ENCODE results near the gene MORC1. TPM values are rescaled to one million over a fixed set of nuclear protein-coding genes. Genes with fewer than 3 reads are reported as not detected.

MORC1 gene
- total RNA-seq, 1 donor from 2014 or later = not detected

DNA sequence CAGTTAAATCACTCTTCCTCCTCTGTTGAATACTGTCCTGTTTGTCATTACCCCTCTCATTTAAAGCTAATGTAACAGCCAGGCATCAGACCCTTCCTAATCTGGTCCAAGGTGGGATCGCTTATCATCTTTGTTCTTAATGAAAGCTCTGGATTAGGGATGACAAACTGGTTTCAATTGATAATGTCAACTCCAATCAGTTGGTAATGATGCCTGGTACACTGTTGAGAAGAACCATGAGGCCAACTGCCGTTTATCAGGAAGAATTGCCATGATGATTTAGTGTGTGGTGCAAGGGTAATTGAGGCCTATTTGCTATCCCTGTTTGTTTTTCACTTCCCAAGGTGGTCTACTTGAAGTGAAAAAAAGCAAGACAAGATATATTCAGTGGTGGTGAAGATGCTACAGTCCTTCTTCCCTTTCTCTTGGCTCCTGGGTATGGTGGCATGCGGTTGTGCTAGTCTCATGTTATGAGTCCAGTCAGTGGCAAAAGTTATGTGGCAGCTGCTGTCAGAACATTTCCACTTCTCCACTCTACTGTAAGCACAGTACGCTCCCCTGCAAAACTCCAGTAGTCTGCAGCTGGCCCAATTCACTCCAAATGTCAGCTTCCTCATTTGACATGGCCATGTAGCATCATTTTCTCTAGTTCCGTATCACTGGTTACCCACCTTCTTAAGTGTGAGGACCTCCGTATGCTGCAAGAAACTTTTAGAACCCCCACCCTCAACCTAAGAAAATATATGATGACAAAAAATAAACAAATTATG lies 72.5 kb downstream of the MORC1 start:
- Mint-ChIP-seq H3K36me3 (ENCODE audit: unreplicated experiment) (no peaks in the 10 kb centered on the region), H3K4me1 (ENCODE audit: unreplicated experiment) (no peaks in the 10 kb centered on the region), H3K27ac (ENCODE audit: unreplicated experiment) (no peak overlapping the region), H3K27me3 (ENCODE audit: unreplicated experiment) (no peaks in the 10 kb centered on the region), H3K9me3 (ENCODE audit: unreplicated experiment) (no peaks in the 10 kb centered on the region), H3K4me3 (ENCODE audit: unreplicated experiment) (no peak overlapping the region)
- DNase-seq (ENCODE audit: extremely low spot score, unreplicated experiment) = no peak
- TF ChIP-seq, protein P1, sequence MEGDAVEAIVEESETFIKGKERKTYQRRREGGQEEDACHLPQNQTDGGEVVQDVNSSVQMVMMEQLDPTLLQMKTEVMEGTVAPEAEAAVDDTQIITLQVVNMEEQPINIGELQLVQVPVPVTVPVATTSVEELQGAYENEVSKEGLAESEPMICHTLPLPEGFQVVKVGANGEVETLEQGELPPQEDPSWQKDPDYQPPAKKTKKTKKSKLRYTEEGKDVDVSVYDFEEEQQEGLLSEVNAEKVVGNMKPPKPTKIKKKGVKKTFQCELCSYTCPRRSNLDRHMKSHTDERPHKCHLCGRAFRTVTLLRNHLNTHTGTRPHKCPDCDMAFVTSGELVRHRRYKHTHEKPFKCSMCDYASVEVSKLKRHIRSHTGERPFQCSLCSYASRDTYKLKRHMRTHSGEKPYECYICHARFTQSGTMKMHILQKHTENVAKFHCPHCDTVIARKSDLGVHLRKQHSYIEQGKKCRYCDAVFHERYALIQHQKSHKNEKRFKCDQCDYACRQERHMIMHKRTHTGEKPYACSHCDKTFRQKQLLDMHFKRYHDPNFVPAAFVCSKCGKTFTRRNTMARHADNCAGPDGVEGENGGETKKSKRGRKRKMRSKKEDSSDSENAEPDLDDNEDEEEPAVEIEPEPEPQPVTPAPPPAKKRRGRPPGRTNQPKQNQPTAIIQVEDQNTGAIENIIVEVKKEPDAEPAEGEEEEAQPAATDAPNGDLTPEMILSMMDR (IDR thresholded peaks at IDR 0.05) = no peak

DNA sequence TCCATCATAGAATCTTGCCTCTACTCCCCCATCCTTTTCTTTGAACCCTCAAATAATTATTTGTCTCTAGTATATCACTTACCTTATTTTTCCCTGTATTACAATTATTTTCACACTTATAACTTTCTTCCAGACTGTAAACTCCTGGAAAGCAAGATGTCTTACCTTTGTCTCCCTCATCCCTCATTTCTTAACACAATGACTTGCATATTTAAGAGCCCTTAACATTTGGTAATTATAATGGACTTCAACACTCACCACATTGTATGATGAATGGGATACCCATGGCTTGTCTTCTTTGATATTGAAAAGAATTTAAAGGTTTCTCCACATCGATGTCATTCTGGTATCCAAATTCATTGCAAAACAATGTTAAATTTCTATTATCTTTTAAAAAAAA lies 82.9 kb downstream of the MORC1 start:
- no peak for DNase-seq (ENCODE audit: extremely low spot score, unreplicated experiment)
- no peak overlapping the region for H3K4me3 Mint-ChIP-seq (ENCODE audit: unreplicated experiment)
- H3K36me3 Mint-ChIP-seq (ENCODE audit: unreplicated experiment) = no peaks in the 10 kb centered on the region
- H3K9me3 Mint-ChIP-seq (ENCODE audit: unreplicated experiment) = peaks cover 2% of the 10 kb centered on the region
- H3K27me3 Mint-ChIP-seq (ENCODE audit: unreplicated experiment) = peaks cover 7% of the 10 kb centered on the region
- no peak overlapping the region for H3K27ac Mint-ChIP-seq (ENCODE audit: unreplicated experiment)
- no peaks in the 10 kb centered on the region for H3K4me1 Mint-ChIP-seq (ENCODE audit: unreplicated experiment)
- TF ChIP-seq, protein P1 (IDR thresholded peaks at IDR 0.05) = no peak

DNA sequence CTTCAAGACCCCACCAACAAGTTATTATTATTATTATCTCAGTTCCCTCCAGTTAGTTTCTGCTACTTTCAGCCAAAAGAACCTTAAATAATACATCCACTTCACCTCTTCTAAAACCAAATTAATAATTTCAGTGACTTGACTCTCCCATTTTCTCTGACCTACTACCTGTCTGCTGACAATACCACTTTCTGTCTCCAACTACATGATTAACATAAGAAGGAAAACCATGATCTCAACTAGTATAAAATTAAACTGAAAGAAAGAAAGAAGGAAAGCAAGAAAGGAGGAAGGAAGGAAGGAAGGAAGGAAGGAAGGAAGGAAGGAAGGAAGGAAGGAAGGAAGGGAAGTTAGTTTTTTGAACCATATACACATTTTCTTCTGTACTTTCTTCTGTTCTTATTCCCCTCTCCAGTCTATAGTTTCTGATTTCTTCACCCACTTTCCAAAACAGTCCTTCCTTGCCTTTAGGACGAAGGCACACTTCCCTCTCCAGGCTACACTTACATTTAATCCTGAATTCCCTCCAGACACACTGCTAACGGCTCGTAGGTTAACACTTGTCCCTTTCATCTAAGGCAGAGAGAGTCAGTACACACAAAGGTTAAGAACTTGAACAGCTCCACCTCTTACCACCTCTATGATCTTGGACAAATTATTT lies 84.8 kb downstream of the MORC1 start:
- H3K27me3 Mint-ChIP-seq (ENCODE audit: unreplicated experiment) = peaks cover 16% of the 10 kb centered on the region
- DNase-seq (ENCODE audit: extremely low spot score, unreplicated experiment) = no peak
- TF ChIP-seq, protein P1 (IDR thresholded peaks at IDR 0.05) = no peak
- no peaks in the 10 kb centered on the region for H3K4me1 Mint-ChIP-seq (ENCODE audit: unreplicated experiment)
- no peaks in the 10 kb centered on the region for H3K36me3 Mint-ChIP-seq (ENCODE audit: unreplicated experiment)
- no peak overlapping the region for H3K27ac Mint-ChIP-seq (ENCODE audit: unreplicated experiment)
- no peaks in the 10 kb centered on the region for H3K9me3 Mint-ChIP-seq (ENCODE audit: unreplicated experiment)
- no peak overlapping the region for H3K4me3 Mint-ChIP-seq (ENCODE audit: unreplicated experiment)

DNA sequence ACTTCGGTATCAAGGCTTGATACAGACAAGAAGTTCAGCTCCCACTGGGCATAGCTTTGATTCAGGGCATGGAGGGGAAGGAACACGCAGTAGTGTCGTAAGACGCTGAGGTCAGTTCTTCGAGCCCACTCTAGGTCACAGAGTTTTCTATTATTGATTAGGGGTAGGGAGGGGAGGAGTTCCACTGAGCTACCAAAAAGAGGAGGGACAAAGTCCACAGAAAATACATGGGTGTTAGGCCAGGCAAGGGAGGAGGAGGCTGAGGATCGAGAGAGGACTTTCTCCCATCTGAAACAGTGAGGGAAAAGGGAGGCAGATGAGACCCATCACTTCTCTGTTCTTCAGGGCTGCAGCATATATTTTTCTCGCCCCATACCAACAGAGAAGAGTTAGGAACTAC lies 89.2 kb downstream of the MORC1 start:
- TF ChIP-seq, protein P1 (IDR thresholded peaks at IDR 0.05) = no peak
- Mint-ChIP-seq H3K9me3 (ENCODE audit: unreplicated experiment) (no peaks in the 10 kb centered on the region), H3K4me1 (ENCODE audit: unreplicated experiment) (no peaks in the 10 kb centered on the region), H3K27me3 (ENCODE audit: unreplicated experiment) (peaks cover 24% of the 10 kb centered on the region), H3K36me3 (ENCODE audit: unreplicated experiment) (no peaks in the 10 kb centered on the region), H3K27ac (ENCODE audit: unreplicated experiment) (no peak overlapping the region), H3K4me3 (ENCODE audit: unreplicated experiment) (no peak overlapping the region)
- no peak for DNase-seq (ENCODE audit: extremely low spot score, unreplicated experiment)

DNA sequence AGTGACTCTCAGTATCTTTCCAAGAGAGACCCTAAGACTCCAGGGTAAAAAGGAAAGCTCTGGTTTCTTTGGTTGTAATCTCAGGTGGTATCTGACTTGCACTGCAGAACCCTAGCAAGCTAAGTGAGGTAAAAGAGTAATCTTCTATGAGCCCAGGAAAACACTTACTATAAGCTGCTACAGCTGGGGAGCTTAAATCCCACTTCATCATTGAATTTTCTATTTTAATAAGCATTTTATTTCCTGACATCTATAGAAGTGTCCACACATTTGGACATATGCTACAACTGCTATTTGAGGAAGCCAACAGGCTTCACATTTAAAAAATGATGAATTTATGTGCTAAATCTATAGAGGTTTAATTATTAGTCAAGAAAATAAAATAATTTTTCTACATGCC lies 91.1 kb downstream of the MORC1 start:
- DNase-seq (ENCODE audit: extremely low spot score, unreplicated experiment) = no peak
- no peak overlapping the region for H3K4me3 Mint-ChIP-seq (ENCODE audit: unreplicated experiment)
- no peak overlapping the region for H3K27ac Mint-ChIP-seq (ENCODE audit: unreplicated experiment)
- H3K4me1 Mint-ChIP-seq (ENCODE audit: unreplicated experiment) = no peaks in the 10 kb centered on the region
- no peaks in the 10 kb centered on the region for H3K9me3 Mint-ChIP-seq (ENCODE audit: unreplicated experiment)
- TF ChIP-seq, protein P1 (IDR thresholded peaks at IDR 0.05) = no peak
- H3K27me3 Mint-ChIP-seq (ENCODE audit: unreplicated experiment) = peaks cover 26% of the 10 kb centered on the region
- H3K36me3 Mint-ChIP-seq (ENCODE audit: unreplicated experiment) = no peaks in the 10 kb centered on the region
